ENCODE data around the gene CHRM1.
A peak's percentile ranks its signal among the peaks of the same experiment; 100 is the strongest.

Gene CHRM1

GRCh38 chr11:62902932-62903331 lies 18.2 kb downstream of the CHRM1 start:
- no peak for DNase-seq

- DNase-seq: no peak
Observed at GRCh38 chr11:62898027-62898426, 23.1 kb downstream of the CHRM1 start.

GRCh38 chr11:62897311-62897710 lies 23.9 kb downstream of the CHRM1 start:
- DNase-seq: no peak

- no peak for DNase-seq
Observed at GRCh38 chr11:62896049-62896448, 25.1 kb downstream of the CHRM1 start.

GRCh38 chr11:62895501-62895900 lies 25.7 kb downstream of the CHRM1 start:
- no peak for DNase-seq

GRCh38 chr11:62892077-62892922 lies 28.9 kb downstream of the CHRM1 start:
- peak in 1 of 5 experiments; percentile 34 for DNase-seq

GRCh38 chr11:62889484-62890437 lies 31.4 kb downstream of the CHRM1 start:
- DNase-seq: no peak

GRCh38 chr11:62889126-62889483 lies 32.1 kb downstream of the CHRM1 start:
- no peak for DNase-seq

GRCh38 chr11:62888406-62888805 lies 32.8 kb downstream of the CHRM1 start:
- no peak for DNase-seq

GRCh38 chr11:62885137-62885750 lies 35.9 kb downstream of the CHRM1 start:
- DNase-seq: no peak

GRCh38 chr11:62883673-62884072 lies 37.5 kb downstream of the CHRM1 start:
- no peak for DNase-seq

GRCh38 chr11:62882788-62883501 lies 38.2 kb downstream of the CHRM1 start:
- no peak for DNase-seq

GRCh38 chr11:62882431-62882749 lies 38.8 kb downstream of the CHRM1 start:
- peak in 1 of 5 experiments; percentile 64 for DNase-seq

GRCh38 chr11:62881579-62882430 lies 39.4 kb downstream of the CHRM1 start:
- DNase-seq: peak; percentile 81 to 96 (median 92)

- DNase-seq: peak; percentile 74 to 93 (median 79)
Observed at GRCh38 chr11:62880803-62881578, 40.2 kb downstream of the CHRM1 start, which contains the start of gene SLC3A2. Gene SLC3A2, plus strand, starts transcription at chr11:62880896. Its CDS starts 128 bp downstream, at chr11:62881024.

GRCh38 chr11:62880231-62880802 lies 40.8 kb downstream of the CHRM1 start:
- peak in 2 of 5 experiments; percentile 5 to 13 for DNase-seq

- no peak for DNase-seq
Observed at GRCh38 chr11:62879235-62879978, 41.8 kb downstream of the CHRM1 start.

- no peak for DNase-seq
Observed at GRCh38 chr11:62876712-62877111, 44.5 kb downstream of the CHRM1 start.

GRCh38 chr11:62875698-62876478 lies 45.3 kb downstream of the CHRM1 start:
- DNase-seq: no peak

Data from T-helper 2 cell (primary cell).